Measurements from ENCODE around the gene SNPH.

Gene SNPH

DNA sequence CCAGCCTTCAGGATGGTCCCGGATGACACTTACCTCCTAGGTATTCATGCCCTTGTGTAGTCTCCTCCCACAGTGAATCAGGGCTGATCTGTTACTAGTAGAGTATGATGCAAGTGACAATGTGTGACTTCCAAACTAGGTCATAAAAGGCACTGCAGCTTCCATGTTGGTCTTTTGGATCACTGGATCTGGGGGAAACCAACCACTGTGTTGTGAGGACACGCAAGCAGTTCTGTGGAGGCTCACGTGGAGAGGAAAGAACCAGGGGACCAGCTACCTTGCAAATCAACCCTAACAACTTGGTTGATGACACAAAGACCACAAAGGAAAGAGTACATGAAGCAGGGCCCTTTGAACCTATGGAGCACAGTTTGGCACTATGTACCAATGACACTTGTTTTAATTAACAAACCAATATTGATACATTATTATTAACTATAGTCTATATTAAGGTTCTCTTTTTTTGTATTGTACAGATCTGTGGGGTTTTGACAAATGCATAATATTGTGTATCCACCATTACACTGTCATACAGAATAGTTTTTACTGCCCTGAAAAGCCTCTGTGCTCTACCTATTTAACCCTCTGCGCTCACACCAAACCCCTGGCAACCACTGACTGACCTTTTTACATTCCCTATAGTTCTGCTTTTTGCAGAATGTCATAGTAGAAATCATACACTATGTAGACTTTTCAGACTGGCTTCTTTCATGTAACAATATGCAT is 79.1 kb downstream of the SNPH start:
- no peak for TF ChIP-seq SIN3A (IDR thresholded peaks at IDR 0.05; ENCODE audit: borderline replicate concordance, insufficient read depth, low read length)
- TF ChIP-seq POLR2AphosphoS5 (IDR thresholded peaks at IDR 0.05; ENCODE audit: low read depth, low read length): no peak
- TF ChIP-seq FOXP2 (optimal IDR thresholded peaks at IDR 0.05; ENCODE audit: borderline replicate concordance, extremely low read depth, extremely low read length, insufficient read depth): no peak
- TF ChIP-seq, protein P1, sequence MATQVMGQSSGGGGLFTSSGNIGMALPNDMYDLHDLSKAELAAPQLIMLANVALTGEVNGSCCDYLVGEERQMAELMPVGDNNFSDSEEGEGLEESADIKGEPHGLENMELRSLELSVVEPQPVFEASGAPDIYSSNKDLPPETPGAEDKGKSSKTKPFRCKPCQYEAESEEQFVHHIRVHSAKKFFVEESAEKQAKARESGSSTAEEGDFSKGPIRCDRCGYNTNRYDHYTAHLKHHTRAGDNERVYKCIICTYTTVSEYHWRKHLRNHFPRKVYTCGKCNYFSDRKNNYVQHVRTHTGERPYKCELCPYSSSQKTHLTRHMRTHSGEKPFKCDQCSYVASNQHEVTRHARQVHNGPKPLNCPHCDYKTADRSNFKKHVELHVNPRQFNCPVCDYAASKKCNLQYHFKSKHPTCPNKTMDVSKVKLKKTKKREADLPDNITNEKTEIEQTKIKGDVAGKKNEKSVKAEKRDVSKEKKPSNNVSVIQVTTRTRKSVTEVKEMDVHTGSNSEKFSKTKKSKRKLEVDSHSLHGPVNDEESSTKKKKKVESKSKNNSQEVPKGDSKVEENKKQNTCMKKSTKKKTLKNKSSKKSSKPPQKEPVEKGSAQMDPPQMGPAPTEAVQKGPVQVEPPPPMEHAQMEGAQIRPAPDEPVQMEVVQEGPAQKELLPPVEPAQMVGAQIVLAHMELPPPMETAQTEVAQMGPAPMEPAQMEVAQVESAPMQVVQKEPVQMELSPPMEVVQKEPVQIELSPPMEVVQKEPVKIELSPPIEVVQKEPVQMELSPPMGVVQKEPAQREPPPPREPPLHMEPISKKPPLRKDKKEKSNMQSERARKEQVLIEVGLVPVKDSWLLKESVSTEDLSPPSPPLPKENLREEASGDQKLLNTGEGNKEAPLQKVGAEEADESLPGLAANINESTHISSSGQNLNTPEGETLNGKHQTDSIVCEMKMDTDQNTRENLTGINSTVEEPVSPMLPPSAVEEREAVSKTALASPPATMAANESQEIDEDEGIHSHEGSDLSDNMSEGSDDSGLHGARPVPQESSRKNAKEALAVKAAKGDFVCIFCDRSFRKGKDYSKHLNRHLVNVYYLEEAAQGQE (IDR thresholded peaks at IDR 0.05; ENCODE audit: insufficient read depth in 1 of 2, low read depth in 2 of 2, low read length in 2 of 2): no peak
- TF ChIP-seq TAF1 (IDR thresholded peaks at IDR 0.05; ENCODE audit: borderline replicate concordance, insufficient read depth, low read length): no peak

DNA sequence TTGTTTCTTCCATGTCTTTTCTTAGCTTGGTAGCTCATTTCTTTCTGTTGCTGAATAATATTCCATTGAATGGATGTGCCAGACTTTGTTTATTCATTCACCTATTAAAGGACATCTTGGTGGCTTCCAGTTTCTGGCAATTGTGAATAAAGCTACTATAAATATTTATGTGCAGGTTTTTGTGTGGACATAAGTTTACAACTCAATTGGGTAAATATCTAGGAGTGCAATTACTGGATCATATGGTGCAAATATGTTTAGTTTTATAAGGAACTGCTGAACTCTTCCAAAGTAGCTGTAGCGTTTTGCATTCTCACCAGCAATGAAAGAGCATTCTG is 79.6 kb downstream of the SNPH start:
- TF ChIP-seq, protein P1 (IDR thresholded peaks at IDR 0.05; ENCODE audit: insufficient read depth in 1 of 2, low read depth in 2 of 2, low read length in 2 of 2): no peak
- TF ChIP-seq TAF1 (IDR thresholded peaks at IDR 0.05; ENCODE audit: borderline replicate concordance, insufficient read depth, low read length) (no peak), FOXP2 (optimal IDR thresholded peaks at IDR 0.05; ENCODE audit: borderline replicate concordance, extremely low read depth, extremely low read length, insufficient read depth) (no peak), POLR2AphosphoS5 (IDR thresholded peaks at IDR 0.05; ENCODE audit: low read depth, low read length) (no peak), SIN3A (IDR thresholded peaks at IDR 0.05; ENCODE audit: borderline replicate concordance, insufficient read depth, low read length) (no peak)

DNA sequence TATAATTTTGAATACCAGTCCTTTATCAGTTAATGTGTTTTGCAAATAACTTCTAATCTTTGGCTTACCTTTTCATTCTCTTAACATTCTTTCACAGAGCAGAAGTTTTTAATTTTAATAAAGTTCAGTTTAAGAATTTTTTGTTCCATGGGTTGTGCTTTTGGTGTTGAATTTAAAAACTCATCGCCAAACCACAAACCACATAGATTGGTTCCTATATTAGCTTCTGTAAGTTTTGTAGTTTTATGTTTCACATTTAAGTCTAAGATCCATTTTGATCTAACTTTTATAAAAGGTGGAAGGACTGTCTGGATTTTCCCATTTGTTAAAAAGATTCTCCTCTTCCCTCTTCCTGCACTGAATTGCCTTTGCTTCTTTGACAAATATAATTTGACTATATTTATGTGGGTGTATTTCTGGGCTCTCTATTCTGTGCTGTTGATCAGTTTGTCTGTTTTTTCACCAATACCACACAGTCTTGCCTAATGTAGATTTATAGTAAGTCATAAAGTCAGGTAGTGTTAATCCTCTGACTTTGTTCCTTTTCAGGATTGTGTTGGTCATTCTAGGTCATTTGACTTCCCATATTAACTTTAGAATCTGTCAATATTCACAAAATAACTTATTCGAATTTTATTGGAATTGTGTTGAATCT is 80.3 kb downstream of the SNPH start:
- TF ChIP-seq POLR2AphosphoS5 (IDR thresholded peaks at IDR 0.05; ENCODE audit: low read depth, low read length) (no peak), TAF1 (IDR thresholded peaks at IDR 0.05; ENCODE audit: borderline replicate concordance, insufficient read depth, low read length) (no peak), FOXP2 (optimal IDR thresholded peaks at IDR 0.05; ENCODE audit: borderline replicate concordance, extremely low read depth, extremely low read length, insufficient read depth) (no peak), SIN3A (IDR thresholded peaks at IDR 0.05; ENCODE audit: borderline replicate concordance, insufficient read depth, low read length) (no peak)
- TF ChIP-seq, protein P1 (IDR thresholded peaks at IDR 0.05; ENCODE audit: insufficient read depth in 1 of 2, low read depth in 2 of 2, low read length in 2 of 2): no peak

DNA sequence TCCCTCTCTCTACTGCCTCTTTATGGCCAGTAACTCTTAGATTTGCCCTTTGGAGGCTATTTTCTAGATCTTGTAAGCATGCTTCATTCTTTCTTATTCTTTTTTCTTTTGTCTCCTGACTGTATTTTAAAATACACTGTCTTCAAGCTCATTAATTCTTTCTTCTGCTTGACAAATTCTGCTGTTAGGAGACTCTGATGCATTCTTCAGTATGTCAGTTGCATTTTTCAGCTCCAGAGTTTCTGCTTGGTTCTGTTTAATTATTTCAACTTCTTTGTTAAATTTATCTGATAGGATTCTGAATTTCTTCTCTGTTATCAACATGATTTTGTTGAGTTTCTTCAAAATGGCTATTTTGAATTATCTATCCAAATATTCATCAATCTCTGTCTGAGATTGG is 87.9 kb downstream of the SNPH start:
- TF ChIP-seq TAF1 (IDR thresholded peaks at IDR 0.05; ENCODE audit: borderline replicate concordance, insufficient read depth, low read length) (no peak), POLR2AphosphoS5 (IDR thresholded peaks at IDR 0.05; ENCODE audit: low read depth, low read length) (no peak), FOXP2 (optimal IDR thresholded peaks at IDR 0.05; ENCODE audit: borderline replicate concordance, extremely low read depth, extremely low read length, insufficient read depth) (no peak), SIN3A (IDR thresholded peaks at IDR 0.05; ENCODE audit: borderline replicate concordance, insufficient read depth, low read length) (no peak)
- TF ChIP-seq, protein P1 (IDR thresholded peaks at IDR 0.05; ENCODE audit: insufficient read depth in 1 of 2, low read depth in 2 of 2, low read length in 2 of 2): no peak

All from PFSK-1 (cell line).